Activated CD8-positive, alpha-beta memory T cell treated with anti-CD3 and anti-CD28 coated beads, Interleukin-2, amount 50 U/mL, for 24 hours (primary cell): ENCODE measurements around the gene RFX3.

Experiments used
- DNase-seq: peaks from one replicate; pipeline ENCODE4 v3.0.0-alpha.2; 2020; ENCODE audit errors: extremely low read depth

The RFX3 gene

GRCh38 chr9:3513265-3513818 lies 12.5 kb downstream of the RFX3 start:
- no peak for DNase-seq

DNA sequence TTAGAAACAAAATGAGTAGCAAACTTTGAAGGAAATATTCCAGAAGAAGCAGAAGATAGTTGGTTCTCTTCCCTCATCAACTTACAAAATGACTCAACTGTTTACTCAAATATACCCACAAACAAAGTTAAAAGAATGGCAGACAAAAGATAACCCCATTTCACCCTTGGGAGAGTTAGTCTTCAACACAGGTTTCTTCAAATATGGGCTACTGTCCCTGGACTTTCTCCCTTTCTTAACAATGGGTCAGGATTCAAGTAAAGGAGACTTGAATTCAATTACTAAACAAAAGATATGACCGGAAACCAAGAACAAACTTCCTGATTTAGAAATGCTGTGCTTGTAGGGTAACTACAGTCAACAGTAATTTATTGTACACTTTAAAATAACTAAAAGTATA lies 14.2 kb downstream of the RFX3 start:
- DNase-seq: no peak

DNA sequence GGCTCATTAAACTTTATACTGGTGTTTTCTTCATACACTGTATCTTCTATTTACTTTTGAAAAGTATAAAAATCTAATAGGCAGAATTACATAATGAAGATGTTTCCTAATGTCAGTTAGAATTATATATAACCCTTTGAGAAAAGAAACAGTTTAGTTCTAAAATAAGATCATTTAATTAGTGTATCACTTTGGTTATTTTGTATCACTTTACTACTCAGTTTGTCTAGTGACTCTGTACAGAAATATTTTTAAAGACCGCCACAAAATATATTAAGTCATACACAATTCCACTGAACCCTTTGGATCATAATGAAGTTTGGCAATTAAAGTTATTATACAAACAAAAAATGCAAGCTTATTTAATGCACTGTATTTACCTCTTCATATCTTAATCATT lies 15.0 kb downstream of the RFX3 start:
- no peak for DNase-seq

- no peak for DNase-seq
Measured at GRCh38 chr9:3509926-3510325, 15.9 kb downstream of the RFX3 start.

- DNase-seq: no peak
Measured at GRCh38 chr9:3508521-3509291, 17.1 kb downstream of the RFX3 start.

- no peak for DNase-seq
Measured at GRCh38 chr9:3508078-3508431, 17.7 kb downstream of the RFX3 start.

DNA sequence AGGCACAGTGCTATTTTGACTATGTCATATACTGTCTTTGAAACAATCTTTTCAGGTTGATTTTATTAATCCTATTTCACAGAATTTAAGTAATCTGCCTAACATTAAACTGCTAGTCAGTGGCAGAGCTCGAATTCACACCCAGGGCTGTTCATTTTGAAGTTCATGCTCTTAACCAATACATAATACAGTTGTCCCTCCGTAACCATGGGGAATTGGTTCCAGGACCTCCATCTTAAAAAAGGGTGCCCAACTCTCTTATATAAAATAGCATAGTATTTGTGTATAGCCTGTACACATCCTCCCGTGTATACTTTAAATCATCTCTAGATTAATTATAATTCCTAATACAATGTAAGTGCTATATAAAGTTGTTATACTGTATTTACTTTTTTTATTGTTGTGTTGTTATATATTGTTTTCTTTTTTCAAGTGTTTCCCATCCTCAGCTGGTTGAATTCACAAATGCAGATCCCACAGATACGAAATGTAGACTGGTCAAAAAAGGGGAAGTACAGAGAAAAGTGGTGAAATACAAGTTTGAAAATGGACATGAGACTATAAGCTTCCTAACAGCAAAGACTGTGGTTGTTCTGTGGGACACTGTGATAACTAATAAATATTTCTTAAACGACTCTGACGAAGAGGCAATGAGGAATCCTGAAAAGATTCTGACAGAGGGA lies 18.3 kb downstream of the RFX3 start:
- no peak for DNase-seq

GRCh38 chr9:3506164-3506563 lies 19.6 kb downstream of the RFX3 start:
- no peak for DNase-seq

DNA sequence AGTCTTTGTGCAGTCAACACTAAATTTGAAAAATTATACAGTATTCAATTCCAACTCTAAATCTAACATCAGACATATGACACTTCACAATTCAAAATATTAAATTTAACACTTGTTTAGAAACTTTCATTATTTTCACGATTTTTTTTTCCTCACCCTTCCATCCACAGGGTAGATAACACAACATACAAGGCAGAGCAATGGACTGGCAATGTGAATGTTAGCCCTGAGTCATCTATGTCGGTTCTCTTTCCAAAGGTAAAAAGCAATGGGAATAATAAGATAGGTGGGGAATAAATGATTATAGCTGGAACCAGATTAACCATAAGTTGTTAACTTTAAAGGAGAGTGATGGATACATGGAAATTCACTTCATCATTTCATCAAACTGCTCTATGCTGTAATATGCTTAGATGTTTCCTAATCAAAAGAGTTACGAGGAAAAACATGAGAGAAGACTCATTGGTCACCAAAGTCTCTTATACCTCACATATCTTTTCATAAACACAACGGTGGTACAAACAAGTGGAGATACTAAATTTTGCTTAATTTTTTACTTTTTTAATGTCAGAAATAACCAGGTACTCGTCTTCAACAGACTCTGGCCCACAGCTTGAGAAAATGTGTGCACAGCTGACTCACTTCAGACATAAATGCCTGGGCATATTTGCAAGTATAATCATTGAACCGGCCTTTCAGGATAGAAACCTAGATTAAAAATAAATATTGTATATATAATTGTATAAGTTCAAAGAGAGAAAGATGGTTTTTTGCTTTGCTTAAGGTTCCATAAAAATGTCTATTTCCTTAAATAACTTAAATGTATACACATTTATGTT lies 23.0 kb downstream of the RFX3 start:
- DNase-seq: no peak

- no peak for DNase-seq
Measured at GRCh38 chr9:3500044-3500443, 25.8 kb downstream of the RFX3 start.

- no peak for DNase-seq
Measured at GRCh38 chr9:3498691-3499090, 27.1 kb downstream of the RFX3 start.

GRCh38 chr9:3497857-3498256 lies 27.9 kb downstream of the RFX3 start:
- DNase-seq: no peak

- DNase-seq: no peak
Measured at GRCh38 chr9:3497401-3497800, 28.4 kb downstream of the RFX3 start.

DNA sequence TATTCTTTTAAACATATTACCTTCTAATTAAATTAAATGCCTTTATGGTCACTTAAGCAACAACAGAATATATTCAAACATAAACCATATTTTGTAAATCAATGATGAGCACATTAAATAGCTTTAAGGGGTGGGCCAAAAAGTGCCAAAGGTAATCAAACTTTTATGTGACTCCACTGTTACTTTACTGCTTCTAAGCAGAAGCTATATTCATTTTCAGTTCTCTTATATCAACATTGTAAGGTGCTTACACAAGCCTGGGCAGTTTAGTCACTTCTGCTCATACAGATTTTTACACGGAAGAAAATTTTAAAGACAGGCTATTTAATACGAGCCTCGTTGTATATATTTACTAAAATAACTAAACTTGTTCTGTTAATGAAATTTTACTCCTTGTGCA lies 29.9 kb downstream of the RFX3 start:
- no peak for DNase-seq

- DNase-seq: no peak
Measured at GRCh38 chr9:3492214-3492613, 33.6 kb downstream of the RFX3 start.

DNA sequence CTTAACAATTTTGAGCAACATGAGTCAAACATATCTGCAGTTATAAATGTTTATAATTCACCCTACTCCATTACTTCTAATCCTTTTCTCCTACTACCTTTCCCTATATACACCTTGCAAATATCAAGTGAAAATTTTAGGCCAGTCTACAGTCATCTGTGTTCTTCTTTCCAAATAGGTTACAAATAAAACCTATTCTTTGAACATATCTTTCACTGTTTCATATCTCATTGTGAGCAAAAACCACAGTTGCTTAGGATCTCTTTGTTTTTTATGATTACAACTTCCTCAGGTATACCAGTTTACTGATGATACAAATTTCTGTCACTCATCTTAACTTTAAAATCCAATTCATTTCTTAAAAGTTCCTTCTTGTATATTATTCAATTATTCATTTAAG lies 34.4 kb downstream of the RFX3 start:
- DNase-seq: no peak

DNA sequence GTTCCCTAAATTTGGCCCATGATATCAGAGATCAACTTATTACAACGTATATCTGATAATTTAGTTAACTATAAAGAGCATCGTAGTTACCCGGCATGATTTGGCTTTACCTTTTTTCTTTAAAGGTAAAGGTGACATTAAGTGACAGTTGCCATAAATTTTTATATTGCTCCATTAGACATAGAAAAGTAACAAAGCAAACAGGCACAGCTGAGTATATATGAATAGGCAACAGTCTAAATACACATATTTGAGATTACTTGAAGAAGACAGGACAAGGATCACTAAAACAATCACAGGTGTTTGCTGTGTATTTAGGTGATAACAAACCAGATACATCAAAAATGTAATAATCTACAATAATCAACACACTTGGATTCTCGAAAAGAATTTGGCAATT lies 34.8 kb downstream of the RFX3 start:
- DNase-seq: no peak

DNA sequence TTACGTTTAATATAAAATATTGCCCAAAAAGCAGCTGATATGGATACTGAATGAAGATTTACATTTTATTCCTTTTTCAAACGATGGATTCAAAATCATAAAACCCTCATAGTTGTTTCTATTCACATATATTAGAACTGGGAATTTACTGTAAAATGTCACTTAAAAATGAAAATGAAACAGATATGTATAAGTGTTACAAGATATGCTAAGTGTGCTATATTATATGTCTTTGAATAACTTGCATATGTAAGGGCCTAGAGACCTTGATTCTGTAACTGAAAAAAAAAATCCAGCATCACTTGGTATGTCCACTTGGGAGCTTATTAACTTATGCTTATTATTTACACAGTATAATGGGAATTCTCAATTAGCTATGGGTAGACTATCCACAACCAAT lies 43.2 kb downstream of the RFX3 start:
- DNase-seq: no peak

DNA sequence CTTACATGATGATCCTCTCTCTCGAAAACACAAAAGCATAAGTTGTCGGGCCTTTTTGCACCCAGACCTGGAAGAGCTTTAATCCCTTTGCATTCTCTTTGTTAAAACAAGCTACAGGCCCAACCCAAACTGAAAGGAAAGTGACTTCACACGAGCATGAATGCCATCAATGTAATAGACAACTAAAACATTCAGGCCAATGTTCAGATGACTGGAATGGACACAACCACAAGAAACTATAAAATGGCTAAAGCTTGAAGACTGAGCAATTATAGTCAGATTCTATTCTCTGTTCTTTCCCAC lies 45.5 kb downstream of the RFX3 start:
- no peak for DNase-seq

DNA sequence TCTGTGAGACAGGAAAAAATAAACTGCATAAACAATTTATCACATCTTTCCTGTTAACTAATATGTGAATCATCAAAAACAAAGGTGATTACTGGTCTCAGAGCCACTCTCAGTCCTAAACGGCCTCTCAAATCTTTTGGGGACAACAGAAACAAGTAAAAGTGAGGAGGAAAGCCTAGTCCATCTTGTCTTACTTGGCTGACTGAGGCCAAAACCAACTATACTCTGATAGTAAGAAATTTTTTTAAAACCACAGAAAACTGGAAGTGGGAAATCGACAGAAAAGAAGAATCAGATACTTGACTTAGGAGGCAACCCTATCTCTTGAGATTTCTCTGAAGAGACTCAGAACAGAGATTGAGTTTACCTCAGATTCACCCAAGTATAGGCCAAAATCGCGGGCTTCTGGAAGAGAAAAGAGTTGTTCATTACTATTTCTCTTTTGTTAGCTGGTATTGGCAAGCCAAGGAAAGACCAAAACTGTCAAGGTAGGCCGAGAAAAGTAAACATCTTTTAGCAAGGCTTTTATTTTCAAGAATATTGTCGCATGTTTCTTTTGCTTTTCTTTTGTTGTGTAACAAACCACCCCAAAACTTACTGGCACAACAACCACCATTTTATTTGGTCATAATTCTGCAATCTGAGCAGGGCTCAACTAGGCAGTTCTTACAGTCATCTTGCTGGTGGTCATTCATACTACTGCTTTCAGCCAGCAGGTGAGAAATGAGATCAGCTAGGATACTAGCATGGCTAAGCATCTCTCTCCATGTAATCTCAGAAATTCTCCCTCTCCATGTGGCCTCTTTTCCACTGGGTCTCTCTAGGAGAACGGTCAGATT lies 46.1 kb downstream of the RFX3 start:
- DNase-seq: no peak

GRCh38 chr9:3478549-3478953 lies 47.2 kb downstream of the RFX3 start:
- no peak for DNase-seq
